Activated CD4-positive, alpha-beta T cell treated with anti-CD3 and anti-CD28 coated beads, Interleukin-2, Interleukin-4, amounts not matched to agents 100 ng/mL and 50 ng/mL, durations not matched to agents 16 hours and 8 hours (primary cell): ENCODE data around the gene FAM149A.

Source experiments
- DNase-seq: peaks from one replicate; pipeline ENCODE4 v3.0.0-alpha.2; 2020; ENCODE audit warnings: low spot score

Gene FAM149A

GRCh38 chr4:186158966-186159365 lies 54.5 kb downstream of the FAM149A start:
- DNase-seq = no peak

- no peak for DNase-seq
Observed at GRCh38 chr4:186159613-186160012, 55.1 kb downstream of the FAM149A start.

DNA sequence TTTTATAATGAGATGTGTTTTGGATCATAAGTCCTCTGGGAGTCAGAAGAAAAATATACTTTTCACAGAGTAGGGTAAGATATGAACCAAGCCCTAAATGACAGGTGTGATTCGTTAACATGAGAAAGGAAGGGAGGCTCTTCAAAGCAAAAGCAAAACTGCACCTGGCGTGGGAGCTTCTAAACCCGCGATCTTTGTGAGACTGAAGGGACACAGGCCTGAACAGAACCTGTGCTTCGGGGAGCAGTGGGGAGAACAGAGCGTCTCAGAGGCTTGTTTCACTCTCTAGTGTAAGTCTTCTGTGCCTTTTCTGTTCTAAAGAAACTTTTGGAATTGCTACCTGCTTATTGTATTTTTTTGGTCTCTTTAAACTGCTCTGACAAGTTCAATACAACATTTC lies 56.6 kb downstream of the FAM149A start:
- DNase-seq = peak; percentile 19

- DNase-seq = no peak
Observed at GRCh38 chr4:186166852-186167512, 62.5 kb downstream of the FAM149A start.

GRCh38 chr4:186167605-186168004 lies 63.1 kb downstream of the FAM149A start:
- DNase-seq = no peak

DNA sequence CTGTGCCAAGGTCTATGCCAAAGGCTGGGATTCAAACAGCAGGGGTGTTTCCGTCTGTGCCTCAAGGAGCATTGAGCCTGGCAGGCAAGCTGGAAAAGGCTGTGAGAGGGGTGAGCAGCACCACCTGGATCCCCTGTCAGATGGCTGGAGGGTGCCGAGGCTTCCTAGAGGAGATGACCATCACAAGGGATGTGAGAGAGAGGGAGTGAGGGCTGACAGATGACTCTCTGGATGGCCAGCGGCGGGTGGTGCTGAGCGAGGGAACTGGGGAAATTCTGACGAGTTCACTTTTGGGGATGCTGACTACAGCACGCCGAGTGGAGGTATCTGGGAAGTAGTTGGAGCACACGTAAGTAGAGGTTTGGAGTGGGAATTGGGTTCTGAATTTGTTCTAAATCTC lies 64.2 kb downstream of the FAM149A start:
- no peak for DNase-seq

- no peak for DNase-seq
Observed at GRCh38 chr4:186169333-186169944, 64.9 kb downstream of the FAM149A start.

DNA sequence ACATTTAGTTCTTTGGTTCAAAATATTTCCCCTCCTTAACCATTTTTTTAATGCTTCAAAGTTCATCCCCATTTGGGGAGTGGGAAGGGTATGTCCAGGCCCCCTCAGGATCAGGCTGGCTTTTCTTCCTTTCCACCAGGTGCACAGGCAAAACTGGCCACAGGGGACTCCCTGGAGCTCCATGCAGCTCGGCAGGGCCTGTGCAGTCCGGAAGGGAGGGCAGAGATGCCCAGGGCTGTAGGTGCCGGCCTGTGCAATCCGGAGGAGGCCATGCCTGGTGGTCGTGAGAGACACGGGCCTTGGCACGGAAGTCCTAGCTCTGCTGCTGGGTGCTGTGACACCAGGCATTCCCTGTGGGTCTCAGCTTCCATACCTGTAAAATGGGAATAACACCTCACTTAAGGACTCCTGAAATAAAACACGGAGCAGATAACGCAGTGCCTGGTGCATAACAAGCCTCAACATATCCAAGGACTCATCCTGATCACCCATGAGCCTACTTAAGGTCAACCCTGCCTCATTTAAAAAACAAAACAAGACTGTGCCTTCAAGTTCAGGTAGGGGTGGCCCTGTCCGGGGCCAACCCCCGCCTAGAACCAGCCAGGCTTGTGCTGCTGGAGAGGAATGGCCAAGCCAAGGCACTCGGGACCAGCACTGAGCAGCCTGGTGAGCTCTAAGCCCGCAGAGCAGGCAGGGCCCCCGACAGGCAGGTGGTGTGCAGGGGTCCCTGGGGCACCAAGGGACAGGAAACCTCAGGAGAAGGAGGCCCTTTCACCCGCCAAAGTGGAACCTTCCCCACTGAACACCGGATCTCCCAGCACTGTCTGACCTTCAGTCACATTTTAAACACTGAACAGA lies 65.7 kb downstream of the FAM149A start:
- no peak for DNase-seq

GRCh38 chr4:186170966-186171365 lies 66.5 kb downstream of the FAM149A start:
- DNase-seq = no peak

DNA sequence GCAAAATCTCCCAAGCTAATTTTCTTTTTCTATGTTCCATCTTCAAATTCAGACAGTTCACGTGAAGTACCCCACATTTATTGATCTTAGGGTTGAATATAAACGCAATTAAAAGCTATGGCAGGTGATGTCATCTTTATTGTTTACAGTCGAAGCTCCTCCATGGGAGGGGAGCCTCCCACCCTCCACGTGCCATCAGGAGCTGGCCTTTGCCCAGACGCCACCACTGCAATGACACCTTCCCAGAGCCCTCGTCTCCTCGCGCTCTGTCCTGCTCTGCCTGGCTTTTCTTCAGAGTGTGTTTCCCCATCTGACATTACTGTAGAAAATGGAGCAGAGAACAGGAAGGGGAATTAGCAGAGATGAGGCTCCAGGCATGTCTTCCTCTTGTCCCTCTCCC lies 68.0 kb downstream of the FAM149A start:
- no peak for DNase-seq

DNA sequence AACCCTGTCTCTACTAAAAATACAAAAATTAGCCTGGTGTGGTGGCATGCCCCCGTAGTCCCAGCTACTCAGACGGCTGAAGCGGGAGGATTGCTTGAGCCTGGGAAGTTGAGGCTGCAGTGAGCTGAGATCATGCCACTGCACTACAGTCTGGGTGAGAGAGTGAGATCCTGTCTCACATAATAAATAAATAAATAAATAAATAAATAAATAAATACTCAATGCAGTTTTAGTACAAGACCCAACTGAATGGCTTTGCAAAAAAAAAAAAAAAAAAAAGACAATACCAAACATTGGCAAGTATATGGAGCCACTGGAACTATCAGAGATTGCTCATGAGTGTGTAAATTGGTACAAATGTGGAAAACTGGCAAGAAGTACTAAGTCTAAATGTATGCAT lies 83.6 kb downstream of the FAM149A start:
- no peak for DNase-seq

GRCh38 chr4:186189656-186190055 lies 85.2 kb downstream of the FAM149A start:
- no peak for DNase-seq

DNA sequence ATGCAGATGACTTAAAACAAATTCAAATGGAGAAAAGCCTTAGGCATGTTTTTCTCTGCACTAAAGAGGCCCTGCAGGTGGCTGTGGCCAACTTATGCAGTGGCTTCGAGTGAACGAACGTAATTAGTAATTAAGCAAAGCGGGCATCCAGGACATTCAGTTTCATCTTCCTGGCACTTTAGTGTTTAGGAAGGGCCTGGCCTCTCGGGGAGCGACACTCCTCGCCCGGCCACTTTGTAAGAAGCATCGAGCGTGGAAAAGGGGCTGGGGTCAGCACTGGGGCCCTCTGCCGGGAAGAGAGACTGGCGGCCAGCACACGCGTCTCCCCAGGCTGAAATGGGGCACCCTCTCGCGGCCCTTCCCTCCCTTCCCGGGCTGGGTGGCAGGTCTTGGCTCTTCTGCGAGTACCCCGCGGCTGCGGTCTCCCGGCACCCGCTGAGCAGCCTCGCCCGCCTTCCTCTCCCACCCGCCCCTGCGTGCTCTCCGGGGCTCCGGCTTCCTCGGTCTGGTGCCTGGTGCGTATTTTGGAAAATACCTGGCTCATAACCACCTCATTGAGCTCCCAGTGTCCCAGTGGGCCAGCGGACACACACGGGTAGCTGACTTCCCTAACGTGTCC lies 86.2 kb downstream of the FAM149A start:
- peak; percentile 22 for DNase-seq

GRCh38 chr4:186191200-186192065 lies 86.9 kb downstream of the FAM149A start, which contains the start of gene CYP4V2:
TSS of gene CYP4V2 (plus strand) at chr4:186191567. CDS start at chr4:186191824, 257 bp downstream.
- peak; percentile 90 for DNase-seq

- peak; percentile 50 for DNase-seq
Observed at GRCh38 chr4:186192066-186192612, 87.6 kb downstream of the FAM149A start.

- no peak for DNase-seq
Observed at GRCh38 chr4:186193851-186194250, 89.3 kb downstream of the FAM149A start.

DNA sequence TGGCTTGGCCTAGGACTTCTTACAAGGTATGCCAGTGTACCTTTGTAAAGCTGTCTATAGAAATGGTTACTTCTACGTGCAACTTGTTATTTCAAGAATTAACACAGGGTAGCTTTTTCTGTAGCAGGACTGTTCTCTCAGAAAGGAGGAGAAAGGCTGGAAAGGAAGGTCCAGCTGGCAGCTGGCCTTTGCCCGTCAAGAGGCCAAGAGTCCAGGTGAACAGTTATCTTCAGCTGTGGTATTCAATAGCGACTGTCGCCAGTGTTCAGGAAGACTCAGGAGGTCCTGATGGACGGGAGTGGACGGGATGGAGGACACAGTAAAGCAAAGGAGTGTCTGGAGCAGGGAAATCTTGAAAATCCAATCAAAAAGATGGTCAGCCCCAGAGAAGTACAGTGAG lies 91.6 kb downstream of the FAM149A start:
- DNase-seq = no peak

DNA sequence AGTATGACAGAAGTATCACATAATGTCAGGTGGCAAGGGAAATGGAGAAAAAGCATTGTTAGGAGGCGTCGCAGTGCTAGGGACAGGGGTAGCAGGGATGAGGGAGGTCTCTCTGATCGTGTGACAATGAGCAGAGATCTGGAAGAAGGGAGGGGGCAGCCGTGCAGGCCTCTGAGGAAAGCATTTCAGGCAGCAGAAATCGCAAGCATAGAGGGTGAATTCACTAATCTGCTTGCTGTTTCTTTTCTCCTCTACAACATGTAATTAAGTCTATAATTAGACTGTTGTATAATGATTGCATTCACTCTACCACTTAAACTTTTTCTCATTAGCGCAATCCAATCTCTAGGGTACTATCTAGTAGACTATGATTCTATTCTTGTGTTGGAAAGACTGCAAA lies 96.0 kb downstream of the FAM149A start:
- no peak for DNase-seq

GRCh38 chr4:186201010-186201409 lies 96.5 kb downstream of the FAM149A start:
- no peak for DNase-seq

DNA sequence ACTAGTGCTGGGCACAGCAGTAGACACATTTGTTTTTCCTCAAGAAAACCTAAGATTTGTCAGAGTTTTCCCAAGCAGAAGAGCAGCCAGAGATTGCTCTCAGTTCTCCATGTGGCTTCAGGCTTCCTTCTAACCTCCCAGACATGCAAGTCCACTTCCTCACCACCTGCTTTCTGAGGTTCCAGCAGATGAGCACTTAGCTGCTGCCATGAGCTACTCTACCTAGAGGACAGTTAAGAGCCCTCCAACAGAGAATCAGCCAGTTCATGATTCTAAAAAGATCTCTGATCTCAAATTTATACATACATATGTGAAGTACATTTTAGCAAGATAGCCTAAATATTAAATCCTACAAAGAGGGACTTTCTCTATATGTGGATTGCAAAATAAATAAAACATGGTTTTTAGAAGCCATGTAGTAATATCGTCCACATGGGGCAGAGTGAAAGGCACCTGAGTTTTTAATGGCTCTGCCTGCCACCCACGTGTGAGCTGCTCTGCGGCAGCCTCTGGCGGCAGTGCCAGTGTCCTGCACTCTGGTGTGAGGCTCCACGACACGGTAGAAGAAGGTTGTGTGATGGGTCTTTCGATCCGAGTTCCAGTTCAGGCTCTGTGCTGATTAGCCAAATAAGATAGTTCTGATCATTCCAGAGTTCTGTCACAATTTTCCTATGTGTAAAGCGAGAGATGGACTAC lies 97.2 kb downstream of the FAM149A start:
- DNase-seq = peak; percentile 63
